CD4-positive, CD25-positive, alpha-beta regulatory T cell (primary cell): Measurements from ENCODE around the gene SOX2. TPM values are rescaled to one million over a fixed set of nuclear protein-coding genes. Genes with fewer than 3 reads are reported as not detected.
A peak's percentile ranks its signal among the peaks of the same experiment; 100 is the strongest.

Source experiments
- ATAC-seq, 2 donors: fragments of 150-1000 bp; cut with Tn5 transposase; one replicate each; pipeline ENCODE4 v1.10.0; 2021; ENCODE audit warnings: low read depth in 2 of 2, moderate number of reproducible peaks in 2 of 2, moderate library complexity in 1 of 2
- DNase-seq, 3 donors: peaks; one replicate each; pipeline versions ENCODE4 v3.0.0 to v3.0.0-alpha.2; 2012 to 2022; ENCODE audit warnings: mixed read lengths in 1 of 3
- H3K27ac ChIP-seq: one replicate; pipeline ENCODE4 v1.7.0; 2013; ENCODE audit warnings: mild to moderate bottlenecking, low read length; ENCODE audit not compliant: insufficient read depth, poor library complexity, severe bottlenecking
- H3K27me3 ChIP-seq: one replicate; pipeline ENCODE4 v1.7.0; 2013; ENCODE audit warnings: low read length; ENCODE audit not compliant: control insufficient read depth, insufficient read depth
- H3K36me3 ChIP-seq: one replicate; pipeline ENCODE4 v1.7.0; 2013; ENCODE audit warnings: mild to moderate bottlenecking, low read length, moderate library complexity; ENCODE audit not compliant: control insufficient read depth, insufficient read depth
- H3K4me1 ChIP-seq: 2 replicates; pipeline ENCODE4 v1.7.0; 2013; ENCODE audit warnings: mild to moderate bottlenecking, low read length; ENCODE audit not compliant: insufficient read depth, control insufficient read depth, poor library complexity, severe bottlenecking
- H3K4me3 ChIP-seq: one replicate; pipeline ENCODE4 v1.7.0; 2013; ENCODE audit warnings: low read depth, mild to moderate bottlenecking, low read length, moderate library complexity
- H3K9me3 ChIP-seq, 2 experiments: 1 replicate in 1 of 2; 2 replicates in 1 of 2; pipeline ENCODE4 v1.7.0; 2013; ENCODE audit warnings: low read length in 2 of 2, mild to moderate bottlenecking in 1 of 2, moderate library complexity in 1 of 2; ENCODE audit not compliant: control insufficient read depth in 2 of 2
- H3K27ac Mint-ChIP-seq, 3 donors: one replicate each; pipeline ENCODE4 v1.8.0; 2020 to 2022; ENCODE audit warnings: mild to moderate bottlenecking in 3 of 3, mixed read lengths in 3 of 3, moderate library complexity in 2 of 3
- H3K27me3 Mint-ChIP-seq: one replicate; pipeline ENCODE4 v1.8.0; 2022; ENCODE audit warnings: mild to moderate bottlenecking, mixed read lengths
- H3K36me3 Mint-ChIP-seq: one replicate; pipeline ENCODE4 v1.8.0; 2020; ENCODE audit warnings: mixed read lengths
- H3K4me1 Mint-ChIP-seq, 4 donors: one replicate each; pipeline ENCODE4 v1.8.0; 2020 to 2022; ENCODE audit warnings: mixed read lengths in 4 of 4, mild to moderate bottlenecking in 1 of 4
- H3K4me3 Mint-ChIP-seq, 4 donors: one replicate each; pipeline ENCODE4 v1.8.0; 2020 to 2022; ENCODE audit warnings: mild to moderate bottlenecking in 4 of 4, mixed read lengths in 4 of 4, moderate library complexity in 3 of 4
- H3K9me3 Mint-ChIP-seq, 7 donors: one replicate each; pipeline ENCODE4 v1.8.0; 2020 to 2022; ENCODE audit warnings: mixed read lengths in 7 of 7, mild to moderate bottlenecking in 3 of 7, moderate library complexity in 2 of 7
- polyA plus RNA-seq, 4 donors: library from polyadenylated mRNA; unstranded; fragments of 300-500 nt; fragmentation: Illumina TruSeq; gene quantifications; one replicate each; pipeline ENCODE4 v1.2.3, GENCODE V29; 2021
- total RNA-seq: library from RNA; stranded (reverse); gene quantifications from one replicate; pipeline ENCODE4 v1.2.3, GENCODE V29; 2022

Gene SOX2
- total and polyA plus RNA-seq, 5 donors from 2014 or later: not detected

GRCh38 chr3:181719991-181720680 lies 8.4 kb downstream of the SOX2 start:
- ATAC-seq: no peak
- H3K36me3 Mint-ChIP-seq: peaks cover 4% of the 10 kb centered on the region
- Histone ChIP-seq H3K27me3 (peaks cover 76% of the 10 kb centered on the region), H3K27ac (no peak overlapping the region), H3K36me3 (no peaks in the 10 kb centered on the region), H3K9me3 (peaks cover 8 to 31% of the 10 kb centered on the region in 2 experiments), H3K4me3 (no peak overlapping the region), H3K4me1 (no peaks in the 10 kb centered on the region)
- no peak overlapping the region for H3K4me3 Mint-ChIP-seq
- H3K27me3 Mint-ChIP-seq: peaks cover 99% of the 10 kb centered on the region
- no peak for DNase-seq
- H3K9me3 Mint-ChIP-seq: peaks cover 1 to 50% (median 7%) of the 10 kb centered on the region in 7 donors
- H3K27ac Mint-ChIP-seq: no peak overlapping the region
- peaks cover 0 to 4% (median 0%) of the 10 kb centered on the region in 4 donors for H3K4me1 Mint-ChIP-seq

DNA sequence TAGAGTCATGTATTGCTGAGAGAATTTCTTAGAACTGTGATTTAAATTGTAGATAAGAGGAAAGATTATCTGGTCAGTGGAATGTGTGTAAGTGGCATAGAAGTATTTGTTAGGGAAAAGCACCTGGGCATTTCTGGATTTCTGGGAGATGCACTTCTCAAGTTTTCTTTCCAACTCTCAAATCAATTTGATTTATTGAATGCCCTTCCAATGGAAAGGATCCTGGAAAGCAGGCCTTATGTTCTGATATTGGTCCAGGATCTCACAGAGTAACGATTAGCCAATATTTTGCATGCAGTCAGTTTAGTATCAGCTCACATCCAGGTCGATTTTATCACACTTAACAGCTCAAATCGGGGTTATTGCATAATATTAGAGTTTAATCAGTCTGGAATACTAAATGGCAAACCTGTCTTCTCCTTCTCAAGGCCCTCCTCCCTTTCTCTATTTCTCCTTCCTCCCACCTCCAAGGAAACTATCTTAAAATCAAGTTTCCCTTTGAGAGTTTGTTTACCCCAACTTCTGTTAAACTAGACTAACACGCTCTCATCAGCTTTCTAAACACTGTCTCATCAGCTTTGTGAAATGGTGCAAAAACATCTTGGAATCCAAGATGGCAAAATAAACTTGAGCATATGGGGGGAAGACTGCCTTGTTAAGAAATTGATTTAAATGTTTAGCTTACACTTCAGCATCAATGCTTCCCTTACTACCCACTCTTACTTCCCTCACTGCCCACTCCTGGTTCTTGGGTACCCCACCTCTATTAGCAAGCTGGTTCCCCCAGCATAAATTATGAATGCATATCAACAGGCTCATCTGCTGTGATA lies 9.5 kb downstream of the SOX2 start:
- peaks cover 1 to 52% (median 7%) of the 10 kb centered on the region in 7 donors for H3K9me3 Mint-ChIP-seq
- no peak for DNase-seq
- no peak overlapping the region for H3K4me3 ChIP-seq
- H3K27ac ChIP-seq: no peak overlapping the region
- H3K27ac Mint-ChIP-seq: peak overlapping the region in 1 of 3 donors; percentile 14
- H3K27me3 Mint-ChIP-seq: peaks cover 99% of the 10 kb centered on the region
- H3K4me1 ChIP-seq: no peaks in the 10 kb centered on the region
- H3K4me1 Mint-ChIP-seq: peaks cover 0 to 4% (median 0%) of the 10 kb centered on the region in 4 donors
- H3K4me3 Mint-ChIP-seq: peak overlapping the region in 1 of 4 donors; percentile 7
- ATAC-seq: no peak
- no peaks in the 10 kb centered on the region for H3K36me3 ChIP-seq
- H3K9me3 ChIP-seq: peaks cover 8 to 32% of the 10 kb centered on the region in 2 experiments
- peaks cover 4% of the 10 kb centered on the region for H3K36me3 Mint-ChIP-seq
- peaks cover 68% of the 10 kb centered on the region for H3K27me3 ChIP-seq

- no peak for ATAC-seq
- Mint-ChIP-seq H3K27me3 (peaks cover 99% of the 10 kb centered on the region), H3K4me1 (peaks cover 0 to 11% (median under 1%) of the 10 kb centered on the region in 4 donors), H3K36me3 (peaks cover 4% of the 10 kb centered on the region), H3K9me3 (peaks cover 1 to 56% (median 7%) of the 10 kb centered on the region in 7 donors), H3K27ac (no peak overlapping the region), H3K4me3 (peak overlapping the region in 1 of 4 donors; percentile 43)
- no peak overlapping the region for H3K4me3 ChIP-seq
- H3K9me3 ChIP-seq: peaks cover 8 to 33% of the 10 kb centered on the region in 2 experiments
- no peak overlapping the region for H3K27ac ChIP-seq
- peaks cover 3% of the 10 kb centered on the region for H3K4me1 ChIP-seq
- peaks cover 60% of the 10 kb centered on the region for H3K27me3 ChIP-seq
- DNase-seq: no peak
- no peaks in the 10 kb centered on the region for H3K36me3 ChIP-seq
These were observed 10.4 kb downstream of the SOX2 start for GRCh38 chr3:181722156-181722555.

- Mint-ChIP-seq H3K27me3 (peaks cover 99% of the 10 kb centered on the region), H3K9me3 (peaks cover 2 to 51% (median 7%) of the 10 kb centered on the region in 7 donors), H3K4me1 (peaks cover under 1 to 18% (median 4%) of the 10 kb centered on the region in 4 donors), H3K36me3 (peaks cover 4% of the 10 kb centered on the region), H3K4me3 (peak overlapping the region in 1 of 4 donors; percentile 9), H3K27ac (no peak overlapping the region)
- Histone ChIP-seq H3K4me1 (peaks cover 11% of the 10 kb centered on the region), H3K9me3 (peaks cover 8 to 36% of the 10 kb centered on the region in 2 experiments), H3K27me3 (peaks cover 62% of the 10 kb centered on the region), H3K4me3 (no peak overlapping the region), H3K27ac (no peak overlapping the region), H3K36me3 (no peaks in the 10 kb centered on the region)
- ATAC-seq (no peak), DNase-seq (no peak)
These were observed 11.2 kb downstream of the SOX2 start for GRCh38 chr3:181722766-181723425.

DNA sequence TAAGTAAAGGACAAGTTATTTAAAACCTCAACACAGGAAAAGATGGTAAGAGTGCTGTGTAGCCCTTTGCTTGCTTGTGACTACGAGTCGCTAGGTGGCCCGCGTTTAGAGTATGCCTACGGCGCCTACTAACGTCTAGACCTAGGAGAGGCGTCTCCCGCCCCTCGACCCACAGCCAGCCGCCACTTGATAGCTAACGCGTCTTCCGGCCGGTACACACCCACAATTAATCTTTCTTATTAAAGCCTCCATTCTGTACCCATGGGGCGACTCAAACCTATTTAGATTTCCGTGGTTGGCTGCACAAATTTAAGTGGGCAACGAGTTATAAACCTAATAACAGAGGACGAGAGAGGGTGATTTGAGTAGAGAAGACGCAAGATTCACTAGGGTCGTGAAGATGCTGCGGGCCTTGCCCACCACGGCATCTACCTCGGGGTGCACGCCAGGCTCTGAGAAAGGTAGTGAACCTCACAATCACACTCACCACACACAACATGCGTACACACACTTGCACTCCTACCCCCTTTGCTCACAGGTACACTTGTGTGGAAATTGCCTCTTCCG lies 12.0 kb downstream of the SOX2 start:
- ATAC-seq (no peak), DNase-seq (no peak)
- H3K9me3 Mint-ChIP-seq: peaks cover 2 to 47% (median 7%) of the 10 kb centered on the region in 7 donors
- Histone ChIP-seq H3K27ac (no peak overlapping the region), H3K36me3 (no peaks in the 10 kb centered on the region), H3K9me3 (peaks cover 8 to 31% of the 10 kb centered on the region in 2 experiments), H3K4me1 (peaks cover 11% of the 10 kb centered on the region), H3K27me3 (peaks cover 65% of the 10 kb centered on the region), H3K4me3 (no peak overlapping the region)
- H3K4me1 Mint-ChIP-seq: peaks cover 2 to 18% (median 5%) of the 10 kb centered on the region in 4 donors
- H3K36me3 Mint-ChIP-seq: peaks cover 4% of the 10 kb centered on the region
- peak overlapping the region in 2 of 4 donors; percentile 1 to 19 for H3K4me3 Mint-ChIP-seq
- peaks cover 100% of the 10 kb centered on the region for H3K27me3 Mint-ChIP-seq
- H3K27ac Mint-ChIP-seq: peak overlapping the region in 1 of 3 donors; percentile 30

- Histone ChIP-seq H3K27me3 (peaks cover 66% of the 10 kb centered on the region), H3K4me1 (peaks cover 11% of the 10 kb centered on the region), H3K9me3 (peaks cover 8 to 31% of the 10 kb centered on the region in 2 experiments), H3K36me3 (no peaks in the 10 kb centered on the region), H3K4me3 (no peak overlapping the region), H3K27ac (no peak overlapping the region)
- Mint-ChIP-seq H3K36me3 (peaks cover 4% of the 10 kb centered on the region), H3K4me3 (peak overlapping the region in 3 of 4 donors; percentile 1 to 38 (median 19)), H3K9me3 (peaks cover 2 to 51% (median 7%) of the 10 kb centered on the region in 7 donors), H3K4me1 (peaks cover 2 to 18% (median 5%) of the 10 kb centered on the region in 4 donors), H3K27me3 (peaks cover 100% of the 10 kb centered on the region), H3K27ac (peak overlapping the region in 2 of 3 donors; percentile 30 to 57)
- no peak for DNase-seq
- no peak for ATAC-seq
These were observed 12.7 kb downstream of the SOX2 start for GRCh38 chr3:181724192-181724965.
